ELF-1 (cell line): ENCODE results near the gene PRKCA.

Experiments
- DNase-seq: peaks from one replicate; pipeline ENCODE4 v3.0.0-alpha.2; 2016; ENCODE audit warnings: low read depth, low spot score

The PRKCA gene

DNA sequence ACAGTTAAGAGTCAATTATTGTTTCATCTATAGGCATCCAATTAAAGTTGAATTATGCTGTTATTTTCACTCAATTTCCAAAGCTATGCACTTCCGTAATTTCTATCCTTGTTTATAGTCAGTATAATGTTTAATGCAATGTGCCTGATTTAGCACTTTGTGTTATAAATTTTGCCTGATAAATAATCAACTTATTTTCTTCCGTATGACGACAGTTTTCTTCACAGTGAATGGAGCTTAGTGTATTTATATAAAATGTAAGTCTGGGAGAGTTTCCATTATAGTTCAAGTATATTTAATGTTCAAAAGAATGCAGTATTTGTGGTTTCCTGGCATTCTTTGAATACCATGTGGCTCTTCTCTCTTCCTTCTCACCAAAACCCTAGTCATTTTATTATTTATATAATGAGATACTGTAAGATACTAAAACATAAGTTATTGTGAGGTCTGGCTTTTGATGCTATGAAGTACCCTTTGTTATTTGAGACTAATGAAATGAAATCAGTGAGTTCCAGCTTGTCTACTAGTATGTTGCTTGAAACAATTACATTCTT, 240.6 kb downstream of the PRKCA start:
- no peak for DNase-seq

DNA sequence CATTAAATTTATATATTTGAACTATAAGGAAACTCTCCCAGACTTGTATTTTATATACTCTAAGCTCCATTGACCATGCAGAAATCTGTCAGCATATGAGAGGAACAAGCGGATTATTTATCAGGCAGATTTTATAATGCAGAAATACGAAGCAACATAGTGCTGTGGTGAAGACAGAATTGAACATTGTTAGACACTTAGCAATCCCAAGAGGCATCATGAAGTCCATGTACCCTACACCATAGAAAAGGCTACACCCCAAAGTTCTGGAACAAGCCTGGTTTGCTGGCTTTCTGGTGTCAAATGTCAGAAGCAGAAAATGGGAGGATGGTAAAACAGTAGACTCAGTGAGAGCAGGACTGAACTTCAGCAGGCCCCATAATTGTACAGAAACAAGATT, 241.1 kb downstream of the PRKCA start:
- no peak for DNase-seq

DNA sequence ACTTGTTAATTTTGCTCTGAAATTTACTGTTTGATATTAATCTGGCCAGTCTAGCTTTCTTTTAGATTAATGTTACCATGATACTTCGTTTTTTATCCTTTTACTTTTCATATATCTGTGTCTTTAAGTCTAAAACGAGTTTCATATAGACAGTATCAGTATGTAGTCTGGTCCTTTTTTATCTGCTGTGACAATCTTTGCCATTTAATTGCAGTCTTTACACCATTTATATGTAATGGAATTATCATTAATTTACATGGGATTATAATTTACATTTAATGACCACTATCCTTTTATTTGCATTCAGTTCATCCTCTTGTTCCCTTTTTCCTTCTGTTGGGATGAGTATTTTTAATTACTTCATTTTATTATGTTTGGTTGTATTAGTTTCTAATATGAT, 243.5 kb downstream of the PRKCA start:
- no peak for DNase-seq

DNA sequence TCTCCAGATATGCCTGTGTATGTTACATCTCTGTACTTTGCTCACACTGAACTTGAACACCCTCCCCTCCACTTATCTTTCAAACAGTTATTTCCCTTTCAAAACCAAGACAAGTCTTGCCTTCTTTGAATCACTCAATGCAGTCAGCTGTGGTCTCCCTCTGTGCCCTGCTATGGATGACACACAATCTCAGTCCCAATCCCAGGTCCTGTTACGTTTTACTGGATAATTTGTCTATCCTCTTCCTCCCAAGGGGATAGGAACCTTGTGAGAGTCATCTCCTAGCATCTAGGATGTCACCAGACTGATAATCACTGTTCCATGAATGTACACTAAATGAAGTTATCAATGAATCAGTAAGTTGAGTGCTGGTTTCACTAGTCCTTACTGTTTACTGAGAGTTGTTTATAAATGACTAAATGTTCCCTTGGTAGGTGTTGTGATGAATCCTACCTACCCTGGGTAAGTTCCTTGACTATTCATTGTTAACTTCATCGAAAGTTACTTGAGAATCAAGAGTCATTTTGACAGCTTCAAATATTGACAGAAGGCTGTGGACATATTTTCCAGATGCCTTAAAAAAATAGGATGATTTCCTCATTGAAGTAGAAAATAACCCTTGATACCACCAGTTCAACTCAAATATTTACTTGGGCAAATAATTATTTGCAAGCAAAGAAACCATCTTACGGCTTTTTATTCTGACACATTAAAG, 244.9 kb downstream of the PRKCA start:
- DNase-seq: no peak

DNA sequence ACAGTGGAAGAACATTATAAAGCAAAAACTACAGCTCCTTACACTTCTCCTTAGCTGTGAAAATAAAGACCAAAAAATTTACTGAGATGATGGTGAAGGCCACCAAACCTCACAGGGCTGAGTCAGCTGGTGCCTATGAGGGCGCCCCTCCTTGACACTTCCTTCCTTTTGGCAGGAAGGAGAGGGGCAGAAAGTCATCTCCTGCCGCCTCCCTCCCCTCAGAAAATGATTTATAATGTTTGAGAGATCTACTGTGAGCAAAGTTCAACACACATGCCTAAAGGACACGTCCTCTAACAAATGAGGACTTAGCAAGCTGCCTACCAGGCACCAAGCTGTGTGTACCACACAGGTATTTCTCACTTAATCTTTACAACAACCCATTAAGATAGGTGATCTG, 245.7 kb downstream of the PRKCA start:
- no peak for DNase-seq

DNA sequence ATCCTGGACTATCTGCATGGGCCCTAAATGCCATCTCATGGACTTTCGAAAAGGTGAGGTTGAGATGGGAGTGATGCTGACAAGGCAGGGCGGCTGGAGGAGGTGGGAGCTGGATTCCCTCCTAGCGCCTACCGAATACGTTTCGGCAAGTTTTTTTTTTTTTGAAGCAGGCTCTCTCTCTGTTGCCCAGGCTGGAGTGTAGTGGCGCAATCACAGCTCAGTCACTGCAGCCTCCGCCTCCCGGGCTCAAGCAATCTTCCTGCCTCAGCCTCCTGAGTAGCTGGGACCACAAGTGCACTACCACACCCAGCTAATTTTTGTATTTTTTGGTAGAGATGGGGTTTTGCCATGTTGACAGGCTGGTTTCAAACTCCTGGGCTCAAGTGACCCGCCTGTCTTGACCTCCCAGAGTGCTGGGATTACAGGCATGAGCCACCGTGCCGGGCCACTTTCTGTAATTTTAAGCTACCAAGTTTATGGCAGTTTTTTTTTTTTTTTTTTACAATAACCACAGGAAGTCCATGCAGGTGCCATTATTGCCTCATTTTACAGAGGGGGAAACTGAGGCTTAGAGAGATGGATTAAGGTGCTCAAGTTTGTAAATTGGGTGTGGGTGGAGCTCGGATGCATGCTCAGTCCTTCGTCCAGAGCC, 246.4 kb downstream of the PRKCA start:
- DNase-seq: peak; percentile 41

DNA sequence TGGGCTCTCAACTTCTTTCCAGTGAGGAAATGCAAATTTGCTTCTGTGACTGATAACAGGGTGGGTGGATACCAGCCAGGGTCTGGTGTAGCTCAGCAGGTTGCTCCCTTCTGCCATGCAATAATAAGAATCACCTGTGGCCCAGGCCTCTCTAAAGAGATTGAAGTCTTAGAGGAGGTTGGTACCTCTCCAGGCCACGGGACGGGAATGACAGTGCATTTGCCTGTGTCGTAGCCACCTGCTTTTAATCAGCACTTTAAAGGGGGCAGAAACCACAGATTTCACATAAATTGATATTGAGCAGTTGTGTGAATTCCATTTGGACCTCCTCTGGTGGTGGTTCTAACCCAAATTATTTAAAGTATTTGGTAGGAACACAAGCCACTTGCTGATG, 246.9 kb downstream of the PRKCA start:
- DNase-seq: peak; percentile 57

DNA sequence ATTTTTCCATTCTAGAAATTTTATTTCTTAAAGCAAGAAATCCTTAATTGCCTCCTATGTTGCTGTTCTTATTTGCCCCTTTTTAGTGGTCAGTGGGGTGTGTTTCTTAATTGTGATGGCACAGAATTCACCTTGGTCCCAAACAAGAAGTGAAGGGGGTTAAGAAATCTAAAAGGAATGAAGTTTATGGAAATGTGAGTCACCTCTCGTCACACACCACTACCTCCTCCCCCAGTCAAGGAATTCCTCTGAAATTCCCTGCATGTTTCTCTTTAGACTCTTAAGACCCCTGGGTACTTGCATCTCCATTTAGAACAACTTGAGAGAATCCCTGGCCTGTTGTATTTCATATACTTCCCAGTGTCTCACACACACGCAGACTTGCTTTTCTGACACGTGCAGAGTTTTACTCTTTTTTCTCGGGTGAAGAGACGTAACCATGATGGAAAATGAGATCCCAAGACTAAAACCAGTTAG, 247.4 kb downstream of the PRKCA start:
- peak; percentile 57 for DNase-seq

DNA sequence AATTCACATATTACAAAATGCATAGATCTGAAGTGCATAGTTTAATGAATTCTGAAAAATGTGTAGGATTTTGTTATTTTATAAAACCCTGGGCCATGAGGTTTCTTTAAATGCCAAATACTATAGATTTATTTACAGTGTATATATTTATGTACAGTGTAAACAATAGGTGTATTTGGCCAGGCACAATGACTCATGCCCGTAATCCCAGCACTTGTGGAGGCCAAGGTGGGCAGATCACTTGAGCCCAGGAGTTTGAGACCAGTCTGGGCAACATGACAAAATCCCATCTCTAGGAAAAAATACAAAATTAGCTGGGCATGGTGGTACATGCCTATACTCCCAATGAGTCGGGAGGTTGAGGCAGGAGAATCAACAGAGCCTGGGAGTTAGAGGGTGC, 249.4 kb downstream of the PRKCA start:
- no peak for DNase-seq

DNA sequence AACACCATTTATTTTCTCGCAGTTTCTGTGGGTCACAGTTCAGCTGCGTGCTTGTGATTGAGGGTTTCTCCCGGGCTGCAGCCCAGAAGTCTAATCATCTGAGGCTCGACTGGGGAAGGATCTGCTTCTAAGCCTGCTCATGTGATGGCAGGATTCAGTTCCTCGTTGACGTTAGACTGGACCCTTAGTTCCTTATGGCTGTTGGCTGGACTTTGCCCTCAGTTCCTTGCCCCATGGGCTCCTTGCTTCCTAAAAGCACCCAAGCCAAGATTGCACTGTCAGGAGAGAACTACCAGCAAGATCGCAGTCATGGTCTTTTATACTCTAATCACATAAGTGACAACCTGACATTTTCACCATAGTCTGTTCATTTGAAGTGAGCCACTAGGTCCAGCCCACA, 250.0 kb downstream of the PRKCA start:
- DNase-seq: no peak

DNA sequence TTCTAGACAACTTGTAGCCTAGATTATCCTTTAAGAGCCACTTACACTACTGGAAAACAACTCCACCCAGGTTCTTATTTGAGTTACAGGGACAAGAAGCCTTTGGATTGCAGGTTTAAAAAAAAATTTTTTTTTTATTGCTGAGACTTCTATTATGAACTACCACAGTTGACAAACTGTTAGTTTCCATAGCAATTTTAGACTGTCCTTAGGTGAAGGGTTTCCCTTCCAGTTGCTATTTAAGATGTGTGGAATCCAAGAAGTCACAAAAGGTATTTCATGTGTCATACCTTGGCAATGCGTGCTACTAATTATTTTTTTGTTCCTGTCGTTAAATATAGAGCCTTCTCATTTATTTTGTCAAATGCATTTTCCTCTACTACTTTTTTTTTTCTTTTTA, 253.2 kb downstream of the PRKCA start:
- DNase-seq: no peak

DNA sequence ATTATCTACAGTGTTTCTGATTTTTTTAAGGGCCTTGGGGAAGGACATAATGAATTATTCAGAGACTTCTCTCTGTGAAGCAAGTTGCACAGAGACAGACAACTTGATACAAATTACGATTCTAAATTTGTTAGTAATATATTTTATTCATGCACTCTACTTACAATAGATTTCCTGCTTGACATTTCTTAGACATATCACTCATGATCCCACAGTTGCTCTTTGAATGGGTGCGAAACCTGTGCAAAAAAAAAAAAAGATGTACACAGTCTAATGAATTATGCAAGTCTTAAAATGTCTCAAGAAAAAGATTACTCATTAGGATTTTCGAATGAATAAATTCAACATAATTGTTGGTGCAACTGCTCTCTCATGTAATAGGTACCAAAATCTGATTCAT, 254.8 kb downstream of the PRKCA start:
- no peak for DNase-seq

DNA sequence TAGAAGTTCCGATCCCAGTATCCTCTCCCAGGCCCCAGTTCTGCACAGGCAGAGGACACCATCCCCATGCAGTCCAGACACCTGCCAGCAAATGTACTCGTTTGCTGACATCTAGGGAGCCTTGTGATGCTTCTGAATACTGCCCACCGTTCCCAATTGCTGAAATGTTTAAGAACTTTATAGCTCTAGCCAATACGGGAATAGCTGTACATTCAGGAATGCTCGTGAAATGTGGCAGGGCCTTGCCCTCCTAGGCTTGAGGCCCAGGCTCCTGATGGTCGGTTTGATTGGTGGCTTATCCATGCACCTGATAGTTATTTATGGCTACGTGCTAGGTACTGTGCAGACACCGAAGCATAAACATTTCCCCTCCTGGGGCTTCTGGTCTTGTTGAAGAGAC, 255.5 kb downstream of the PRKCA start:
- DNase-seq: no peak

DNA sequence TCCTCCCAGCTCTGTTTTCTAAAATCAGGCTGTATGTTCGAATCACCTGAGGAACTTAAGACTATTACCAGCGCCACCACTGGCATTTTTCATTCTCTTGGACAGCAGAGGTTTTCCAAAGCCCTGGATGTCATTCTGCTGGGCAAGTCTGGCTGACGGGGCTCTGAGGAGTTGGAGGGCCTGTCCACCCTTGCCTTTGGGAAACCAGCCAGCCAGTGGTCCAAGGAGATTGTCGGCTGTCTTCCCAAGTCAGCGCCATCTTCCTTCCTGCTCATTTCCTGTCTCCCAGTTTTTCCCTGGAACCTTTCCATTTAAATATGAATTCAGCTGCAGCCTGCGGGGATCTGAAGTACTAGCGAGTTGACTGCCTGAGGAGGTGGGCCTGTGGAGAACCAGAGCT, 258.3 kb downstream of the PRKCA start:
- DNase-seq: no peak

DNA sequence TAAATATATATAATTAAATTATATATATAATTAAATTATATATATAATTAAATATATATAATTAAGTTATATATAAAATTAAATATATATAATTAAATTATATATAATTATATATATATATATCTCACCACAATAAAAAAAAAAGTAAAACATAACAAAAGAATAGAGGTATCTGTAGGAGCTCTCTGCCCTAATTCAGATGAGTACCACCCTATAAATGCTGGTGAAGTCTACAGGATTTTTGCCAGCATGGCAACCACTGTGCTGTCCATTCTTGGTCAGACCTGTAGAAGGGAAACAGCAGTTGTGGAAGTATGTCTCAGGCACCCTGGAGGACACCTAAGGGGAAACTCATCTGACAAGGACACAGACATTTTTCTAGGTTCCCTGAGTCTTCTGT, 259.7 kb downstream of the PRKCA start:
- no peak for DNase-seq

DNA sequence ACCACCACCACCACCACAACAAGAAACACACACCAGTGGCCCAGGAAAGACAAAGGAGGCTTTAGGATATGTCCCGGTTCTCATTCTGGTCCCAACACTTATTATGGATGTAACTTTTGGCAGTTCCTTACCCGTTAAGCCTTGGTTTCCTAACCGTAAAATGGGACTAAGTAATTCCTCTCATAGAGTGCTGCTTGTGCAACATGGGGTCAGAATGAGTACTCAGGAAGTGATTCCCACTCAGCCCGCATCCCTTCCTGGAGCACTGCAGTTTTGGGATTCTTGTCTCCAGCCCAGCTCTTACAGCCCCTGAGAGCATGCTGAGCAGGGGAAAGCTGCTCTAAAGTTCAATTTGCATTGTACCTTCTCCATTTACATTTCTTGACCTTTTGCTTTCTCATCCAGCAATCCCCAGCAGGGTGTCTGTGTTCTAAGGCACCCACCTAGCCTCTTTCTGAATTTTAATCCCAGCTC, 262.6 kb downstream of the PRKCA start:
- DNase-seq: peak; percentile 70

DNA sequence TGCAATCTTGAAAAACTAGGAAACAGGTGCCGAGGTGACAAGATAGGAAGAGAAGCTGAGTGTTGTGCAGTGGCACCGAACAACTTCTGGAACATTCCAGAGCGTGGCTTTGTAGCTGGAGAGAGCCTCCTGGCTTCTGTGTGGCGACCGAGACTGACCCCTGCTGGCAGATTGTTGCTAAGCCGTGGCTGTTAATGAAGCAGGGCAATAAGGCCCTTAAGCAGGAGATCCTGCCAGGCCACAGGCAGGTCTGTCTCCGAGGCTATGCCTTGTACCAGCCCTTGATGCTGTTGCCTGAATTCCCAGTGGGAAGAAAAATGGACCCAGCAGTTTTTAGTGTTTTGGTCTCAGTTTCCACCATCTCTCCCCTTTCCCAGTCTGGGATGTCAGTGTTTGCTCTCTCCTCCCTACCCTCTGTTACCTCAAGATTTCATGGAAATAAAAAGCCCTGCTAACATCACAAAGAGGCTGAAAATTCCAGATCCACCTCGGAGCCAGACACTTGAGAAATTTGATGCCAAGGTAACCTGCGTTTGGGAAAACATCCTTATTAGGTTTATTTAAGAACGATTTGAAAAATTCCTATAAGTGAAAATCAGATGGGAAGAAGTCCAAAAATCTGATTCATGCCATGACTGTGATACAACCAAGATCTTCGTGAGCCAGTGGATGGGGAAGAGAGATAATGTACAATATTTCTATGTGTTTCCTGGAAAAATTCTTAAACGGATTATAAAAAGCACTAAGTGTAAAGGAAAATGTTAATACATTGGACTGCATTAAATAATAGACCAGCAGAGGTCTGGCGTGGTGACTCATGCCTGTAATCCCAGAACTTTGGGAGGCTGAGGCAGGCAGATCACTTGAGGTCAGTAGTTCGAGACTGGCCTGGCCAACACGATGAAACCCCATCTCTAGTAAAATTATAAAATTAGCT, 265.1 kb downstream of the PRKCA start:
- peak; percentile 89 for DNase-seq

DNA sequence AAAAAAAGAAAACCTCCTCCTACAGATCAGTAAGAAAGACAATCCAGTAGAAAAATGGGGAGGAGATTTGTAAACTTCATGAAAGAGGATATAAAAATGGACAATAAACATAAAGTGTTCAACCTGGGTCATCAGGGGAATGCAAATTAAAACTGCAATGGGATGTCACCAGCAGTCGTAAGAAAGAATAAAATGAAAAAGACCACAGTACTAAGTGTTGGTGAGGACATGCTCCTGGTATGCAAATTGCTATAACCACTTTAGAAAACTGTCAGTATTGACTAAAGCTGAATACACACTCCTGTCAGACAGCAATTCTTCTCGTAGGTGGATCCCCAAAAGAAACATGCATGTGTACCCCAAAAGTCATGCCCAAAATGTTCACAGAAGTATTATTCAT, 267.2 kb downstream of the PRKCA start:
- DNase-seq: no peak

DNA sequence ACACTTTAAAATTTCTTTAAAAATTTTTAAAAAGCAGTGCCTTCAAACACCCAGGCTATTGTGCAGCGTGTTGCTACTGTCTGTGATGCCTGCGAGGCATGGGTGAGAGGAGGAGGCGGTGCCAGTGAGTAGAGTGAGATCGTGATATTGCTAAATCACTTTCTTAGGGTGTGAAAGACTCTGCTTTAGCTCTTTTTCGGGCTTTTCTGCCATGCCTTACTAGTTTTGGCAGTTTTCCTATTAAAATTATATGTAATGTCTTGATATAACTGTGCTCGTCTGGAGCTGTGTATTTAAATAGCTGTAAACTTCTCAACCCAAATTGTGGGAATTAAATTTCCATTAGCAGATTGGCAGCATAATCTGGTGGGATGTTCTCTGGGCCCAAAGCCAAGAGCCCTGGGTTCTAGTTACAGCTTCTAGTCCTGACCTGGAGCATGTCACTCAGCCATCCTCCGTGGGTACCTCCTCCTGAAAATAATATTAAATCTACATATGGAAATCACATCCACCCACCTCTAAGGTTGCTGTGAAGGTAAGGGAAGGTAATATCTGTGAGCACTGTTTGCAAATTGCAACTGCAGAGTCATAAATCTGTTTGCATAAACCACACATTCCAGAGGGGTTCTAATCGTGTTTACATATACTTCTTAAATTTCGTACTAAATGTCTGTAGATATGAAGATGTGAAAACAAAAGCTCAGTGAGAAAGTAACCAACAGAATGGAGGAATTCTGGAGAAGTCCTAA, 268.2 kb downstream of the PRKCA start:
- no peak for DNase-seq

DNA sequence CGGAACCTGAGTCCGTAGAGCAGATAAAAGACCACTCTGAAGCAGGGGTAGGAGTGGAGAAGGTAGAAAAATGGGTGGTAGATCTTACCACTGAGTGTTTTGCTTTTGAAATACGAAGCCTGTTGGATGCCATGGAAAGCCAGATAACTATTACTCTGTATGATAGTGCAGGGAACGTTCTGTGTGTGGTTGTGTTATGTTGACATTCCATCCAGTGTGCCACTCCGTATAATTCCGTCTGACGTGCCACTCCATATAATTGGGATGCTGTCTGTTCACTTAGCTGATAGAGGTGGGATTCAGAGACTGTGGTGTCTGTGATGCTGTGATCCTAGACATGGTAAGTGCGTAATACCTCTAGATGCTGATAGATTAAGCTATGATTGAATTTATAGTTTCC, 269.3 kb downstream of the PRKCA start:
- DNase-seq: no peak

DNA sequence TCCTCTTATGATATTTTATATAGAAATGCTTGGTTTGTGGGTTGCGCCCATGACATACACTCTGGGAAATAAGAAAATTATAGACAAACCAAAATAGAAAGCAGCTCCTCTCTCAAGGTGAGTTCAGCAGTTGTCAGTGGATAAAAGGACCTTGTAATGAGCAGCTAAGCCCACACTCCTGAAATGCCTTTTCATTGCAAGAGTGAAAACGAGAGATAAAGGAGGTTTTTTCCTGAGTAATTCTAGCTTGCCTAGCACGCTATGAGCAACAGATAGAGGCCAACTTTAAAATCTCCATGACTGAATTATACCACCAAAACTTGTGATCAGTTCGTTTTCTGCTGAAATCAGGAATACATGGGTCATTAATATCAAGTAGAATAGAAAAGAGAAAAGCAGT, 270.7 kb downstream of the PRKCA start:
- no peak for DNase-seq
